Ecto neural progenitor cell (in vitro differentiated cells): Measurements from ENCODE around the gene TKTL1.
"Not testable (repeated sequence)": the region's sequence is repeated elsewhere in the genome, so short reads cannot be mapped to it uniquely, and the experiment has no call there.

Source experiments
- DNase-seq: peaks from one replicate; pipeline ENCODE4 v3.0.0-alpha.2; 2018; ENCODE audit warnings: low spot score

TKTL1 gene

DNA sequence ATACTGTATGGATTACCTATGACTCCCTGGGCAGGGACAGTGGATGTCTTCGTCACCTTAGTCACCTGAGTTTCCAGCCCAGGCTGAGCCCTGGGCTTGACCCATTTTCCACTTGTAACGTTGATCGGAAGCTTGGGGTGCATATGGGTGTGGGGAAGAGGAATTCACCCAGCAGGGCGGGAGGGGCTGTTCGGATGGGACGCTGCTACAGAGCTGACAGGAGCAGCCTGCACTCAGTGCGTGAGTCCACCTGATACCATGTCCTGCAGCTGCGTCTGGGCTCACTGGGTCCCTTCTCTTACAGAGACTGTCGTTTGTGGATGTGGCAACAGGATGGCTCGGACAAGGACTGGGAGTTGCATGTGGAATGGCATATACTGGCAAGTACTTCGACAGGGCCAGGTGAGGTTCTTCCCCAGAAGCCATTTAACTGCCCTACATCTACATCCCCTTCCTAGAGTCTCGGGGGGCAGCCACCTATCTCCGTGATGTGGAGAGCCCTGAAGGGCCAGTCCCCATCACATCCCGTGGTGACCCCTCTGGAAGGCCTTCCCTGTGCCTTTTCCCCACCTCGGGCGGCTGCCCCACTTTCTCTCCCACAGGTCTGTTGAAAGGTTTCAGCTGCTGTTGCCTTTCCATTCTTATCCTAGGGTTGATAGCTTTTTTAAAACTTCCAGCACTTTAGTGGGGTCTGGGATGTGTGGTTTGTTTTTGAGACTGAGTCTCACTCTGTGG is 13.6 kb downstream of the TKTL1 start:
- no peak for DNase-seq

- no peak for DNase-seq
Measured at GRCh38 chrX:154310616-154311536, 15.3 kb downstream of the TKTL1 start.

- no peak for DNase-seq
Measured at GRCh38 chrX:154312116-154312515, 16.5 kb downstream of the TKTL1 start.

DNA sequence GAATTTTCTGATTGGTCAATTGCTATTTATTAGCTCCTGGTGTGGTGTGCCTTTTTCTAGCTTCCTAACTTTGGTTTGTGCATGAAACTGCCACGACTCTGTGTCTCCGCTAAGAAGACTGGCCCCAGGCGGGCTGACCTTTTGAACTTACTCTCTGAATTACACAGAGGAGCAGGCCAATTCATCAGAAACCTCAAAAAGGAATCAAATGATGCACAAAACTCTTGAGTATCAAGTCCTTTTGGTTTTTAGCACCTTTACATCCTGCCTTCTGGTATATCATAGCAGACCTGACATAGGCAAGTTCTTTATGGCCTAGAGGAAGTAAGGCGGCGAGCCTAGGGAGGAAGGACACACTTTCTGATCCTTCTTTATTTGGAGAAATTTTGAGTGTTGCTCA is 17.6 kb downstream of the TKTL1 start:
- DNase-seq: no peak

DNA sequence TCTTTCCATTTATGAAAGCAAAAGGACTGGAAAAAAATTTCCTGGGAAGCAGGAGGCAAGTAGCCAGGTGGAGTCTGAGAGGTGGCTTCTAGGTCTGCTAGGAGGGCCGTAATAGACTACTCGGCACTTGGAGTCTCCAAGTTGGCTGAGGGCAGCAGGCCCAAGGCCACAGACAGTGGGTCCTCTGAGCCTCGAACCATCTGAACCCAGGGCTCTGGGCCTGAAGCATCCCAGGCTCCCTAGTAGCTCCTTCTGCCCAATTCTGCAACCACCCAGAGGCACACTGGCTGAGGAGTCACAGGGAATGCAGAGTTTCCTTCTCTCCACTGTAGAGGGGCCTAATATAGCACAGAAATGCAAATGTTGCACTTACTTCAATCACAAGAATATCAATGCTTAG is 19.8 kb downstream of the TKTL1 start:
- no peak for DNase-seq

- DNase-seq: no peak
Measured at GRCh38 chrX:154317391-154317995, 21.9 kb downstream of the TKTL1 start.

DNA sequence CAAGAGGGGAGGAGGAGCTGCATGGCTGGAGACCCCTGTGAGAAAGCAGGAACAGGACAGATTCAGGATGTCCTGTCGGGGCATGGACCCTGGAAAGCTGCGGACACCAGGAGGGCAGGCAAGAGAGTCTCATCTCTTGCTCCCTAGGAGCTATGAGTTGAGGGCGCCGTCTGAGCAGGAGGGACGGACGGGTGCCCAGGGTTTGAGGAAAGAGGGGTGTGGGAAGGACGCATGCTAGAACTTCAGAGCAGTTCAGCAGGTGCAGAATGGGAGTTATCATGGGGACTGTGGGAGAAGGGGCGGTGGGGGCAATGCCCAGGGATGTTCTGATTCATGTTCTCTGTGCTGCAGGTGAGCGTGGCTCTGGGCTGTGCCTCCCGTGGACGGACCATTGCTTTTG is 24.8 kb downstream of the TKTL1 start:
- no peak for DNase-seq

DNA sequence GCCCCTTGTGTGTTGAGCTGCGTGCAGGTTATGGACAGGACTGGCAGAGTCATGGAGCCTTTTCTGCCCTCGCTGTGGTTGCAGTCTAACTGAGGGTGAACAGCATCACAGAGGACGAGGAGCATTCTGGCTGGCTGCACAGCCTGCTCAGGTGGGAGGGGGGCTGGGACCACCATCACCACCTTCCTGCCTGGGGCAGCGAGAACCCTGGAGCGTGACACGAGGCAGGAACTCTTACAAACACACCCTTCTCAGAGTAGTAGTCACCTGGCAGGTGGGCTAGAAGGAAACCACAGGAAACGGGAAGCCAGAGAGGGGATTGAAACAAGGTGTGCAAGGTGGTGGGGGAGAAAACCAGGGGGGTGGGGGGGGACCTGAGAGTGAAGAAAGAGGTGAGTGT is 25.6 kb downstream of the TKTL1 start:
- DNase-seq: no peak

GRCh38 chrX:154321594-154321993 is 26.0 kb downstream of the TKTL1 start:
- DNase-seq: no peak

DNA sequence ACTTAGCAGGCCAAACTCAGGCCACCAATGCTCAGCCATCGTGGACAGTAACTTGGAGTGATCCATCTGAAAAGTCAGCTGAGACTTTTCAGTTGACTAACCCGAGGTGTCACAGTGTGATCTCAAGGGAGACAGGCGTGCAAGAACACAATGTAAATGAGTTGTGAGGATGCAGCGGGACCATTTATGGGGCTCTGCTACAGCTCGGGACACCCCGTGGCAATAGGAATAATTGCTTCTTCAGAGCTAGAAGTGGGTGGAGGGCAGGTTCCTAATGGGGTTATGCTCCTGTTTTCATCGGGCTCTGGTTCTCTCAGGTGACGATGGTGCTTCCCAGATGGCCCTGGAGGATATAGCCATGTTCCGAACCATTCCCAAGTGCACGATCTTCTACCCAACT is 27.3 kb downstream of the TKTL1 start:
- DNase-seq: no peak

- no peak for DNase-seq
Measured at GRCh38 chrX:154323537-154323936, 27.9 kb downstream of the TKTL1 start.

GRCh38 chrX:154325541-154325940 is 29.9 kb downstream of the TKTL1 start:
- DNase-seq: no peak

DNA sequence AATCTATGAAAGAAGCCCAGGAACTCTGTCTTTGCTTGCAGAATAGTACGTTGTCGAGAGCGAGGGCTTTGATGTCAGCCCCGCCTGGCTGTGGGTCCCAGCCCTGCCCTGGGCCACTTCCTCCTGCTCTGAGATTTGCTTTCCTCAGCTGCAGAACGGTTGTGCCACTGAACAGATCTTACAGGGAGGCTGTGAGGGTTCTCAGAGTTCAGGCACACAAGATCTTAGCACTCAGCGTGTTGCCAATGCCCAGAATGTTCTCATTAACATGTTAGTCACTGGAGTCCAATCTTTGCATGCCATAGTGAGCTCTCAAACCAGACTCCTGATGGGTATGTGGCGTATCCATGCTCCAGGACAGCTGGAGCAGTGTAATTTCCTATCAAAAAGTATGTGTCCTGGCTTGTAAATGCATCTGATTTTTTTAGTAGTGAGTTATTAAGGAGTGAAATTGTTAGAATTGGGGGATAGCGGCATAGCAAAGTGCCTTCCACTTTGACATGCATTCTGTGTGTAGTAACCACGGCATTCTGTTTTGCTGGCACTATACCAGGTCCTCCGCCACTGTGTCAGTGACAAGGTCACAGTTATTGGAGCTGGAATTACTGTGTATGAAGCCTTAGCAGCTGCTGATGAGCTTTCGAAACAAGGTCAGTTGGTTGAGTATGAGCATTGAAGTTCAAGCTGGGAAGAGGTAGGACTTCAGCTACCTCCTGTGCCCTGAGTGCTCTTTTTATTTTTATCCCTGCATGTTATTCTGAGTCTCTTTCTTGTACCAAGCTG is 31.6 kb downstream of the TKTL1 start:
- DNase-seq: no peak

DNA sequence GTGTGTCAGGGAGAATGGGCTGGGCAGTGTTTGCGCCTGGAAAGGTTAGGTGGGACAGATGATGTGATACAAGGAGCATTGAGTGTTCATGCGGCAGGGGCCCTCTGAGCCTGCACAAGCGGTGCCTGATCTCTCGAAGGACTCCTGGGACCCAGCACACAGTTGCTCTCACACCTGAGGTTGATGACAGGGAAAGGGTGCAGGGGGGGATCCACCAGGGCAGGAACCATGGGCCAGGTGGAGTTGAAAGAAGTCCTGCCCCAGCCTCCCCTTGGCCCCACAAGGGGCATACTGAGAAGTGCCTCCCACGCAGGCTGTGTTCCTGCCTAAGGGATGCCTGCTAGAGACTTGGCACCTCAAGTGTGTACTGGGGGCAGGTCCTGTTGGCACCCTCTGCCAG is 33.1 kb downstream of the TKTL1 start:
- no peak for DNase-seq

DNA sequence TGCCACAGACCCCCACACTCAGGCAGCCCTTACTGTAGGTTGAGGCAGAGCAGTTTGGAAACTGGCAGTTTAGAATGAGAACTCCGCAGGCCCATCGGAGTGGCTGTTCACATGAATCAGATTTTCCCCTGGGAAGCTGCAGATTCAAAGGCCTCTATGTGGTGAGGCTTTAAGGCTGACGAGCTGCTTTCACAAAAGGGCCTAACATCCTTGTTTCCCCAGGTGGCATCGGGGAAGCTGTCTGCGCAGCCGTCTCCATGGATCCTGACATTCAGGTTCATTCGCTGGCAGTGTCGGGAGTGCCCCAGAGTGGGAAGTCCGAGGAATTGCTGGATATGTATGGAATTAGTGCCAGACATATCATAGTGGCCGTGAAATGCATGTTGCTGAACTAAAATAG is 33.7 kb downstream of the TKTL1 start:
- no peak for DNase-seq

DNA sequence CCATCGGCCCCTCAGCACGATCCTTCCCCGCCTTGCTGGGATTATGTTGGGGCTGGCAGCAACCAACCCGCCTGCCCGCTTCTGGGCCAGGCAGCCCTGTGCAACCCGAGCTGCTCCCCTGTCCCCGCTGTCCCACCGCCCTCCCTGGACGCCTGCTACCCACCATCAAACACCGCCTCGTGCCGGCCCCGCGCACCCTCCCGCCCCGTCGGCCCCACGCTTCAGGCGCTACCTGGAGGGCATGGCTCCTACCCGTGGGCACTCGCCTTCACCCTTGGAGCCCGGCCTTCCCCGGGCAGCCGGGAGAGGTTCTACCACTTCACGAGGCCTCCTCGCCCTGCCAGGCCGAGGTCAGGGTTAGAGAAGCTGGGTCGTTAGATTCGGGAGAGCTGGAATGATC is 37.0 kb downstream of the TKTL1 start:
- DNase-seq: no peak

DNA sequence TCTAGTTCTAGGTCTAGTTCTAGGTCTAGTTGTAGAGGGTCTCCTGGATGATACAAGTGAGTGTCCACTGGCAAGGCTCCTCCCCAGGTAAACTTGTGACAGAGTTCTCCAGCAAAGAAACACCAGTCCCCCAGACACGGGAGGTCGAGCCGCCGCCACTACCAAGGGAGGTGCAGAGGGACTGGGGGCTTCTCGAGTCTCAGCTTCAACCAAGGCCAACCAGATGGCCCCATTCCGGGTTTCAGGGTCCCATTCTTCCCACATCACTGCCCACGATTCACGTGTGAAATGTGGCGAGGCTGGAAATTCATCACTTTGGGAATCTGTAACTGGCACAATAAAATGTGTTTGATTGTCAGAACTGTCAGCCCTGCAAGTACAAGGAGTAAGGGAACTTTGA is 37.5 kb downstream of the TKTL1 start:
- DNase-seq: no peak

DNA sequence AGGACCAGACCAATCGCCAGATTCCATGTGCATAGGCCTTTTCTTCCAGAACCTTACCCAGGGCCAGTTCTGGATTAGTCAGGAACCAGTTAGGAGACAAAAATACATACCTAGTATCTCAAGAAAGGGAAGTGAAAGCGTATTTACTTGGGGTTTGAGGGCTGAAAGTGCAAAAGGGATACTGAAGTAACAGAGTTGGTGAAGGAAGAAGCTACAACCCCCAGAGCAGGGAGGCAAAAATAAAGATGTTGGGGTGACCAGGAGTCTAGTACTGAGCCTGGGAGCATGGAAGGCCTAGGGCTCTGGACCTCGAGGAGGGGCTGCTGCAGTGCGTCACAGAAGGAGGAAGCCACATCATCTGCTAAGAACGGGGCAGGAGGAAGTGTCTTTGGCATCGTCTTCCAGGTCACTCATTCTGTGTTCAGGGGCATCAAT is 38.3 kb downstream of the TKTL1 start:
- no peak for DNase-seq

DNA sequence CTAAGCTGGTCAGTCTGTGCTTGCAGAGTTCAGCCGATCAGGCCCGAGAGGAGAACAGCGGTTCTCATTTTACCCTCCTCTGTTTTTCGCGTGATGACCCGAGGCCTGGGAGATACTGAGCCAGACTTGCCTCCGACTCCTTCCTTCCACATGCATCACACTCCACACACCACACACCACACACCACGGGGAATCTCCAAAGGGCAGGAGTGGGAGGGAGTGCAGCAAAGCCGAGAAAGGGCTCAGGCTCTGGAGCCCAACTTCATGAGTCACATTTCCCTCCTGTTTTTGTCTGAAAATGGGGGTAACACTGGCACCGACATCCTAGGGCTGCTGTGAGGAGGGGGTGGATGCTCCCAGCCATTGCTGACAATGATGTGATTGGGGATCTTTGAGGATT is 38.9 kb downstream of the TKTL1 start:
- no peak for DNase-seq

GRCh38 chrX:154341399-154342298 is 46.1 kb downstream of the TKTL1 start:
- not testable (repeated sequence) for DNase-seq

- DNase-seq: not testable (repeated sequence)
Measured at GRCh38 chrX:154343063-154343462, 47.5 kb downstream of the TKTL1 start.
